GM12891 (cell line): ENCODE data around the gene KDM7A.

Experiments used
- DNase-seq: peaks from one replicate; pipeline ENCODE4 v3.0.0; 2011; ENCODE audit warnings: low spot score; ENCODE audit not compliant: insufficient read length
- FAIRE-seq: peaks from 2 replicates; lab custom pipeline; 2011; peaks lifted over from hg19 to GRCh38; lab: Jason Lieb, UNC
- PAX5 ChIP-seq: IDR thresholded peaks from 2 replicates; pipeline ENCODE4 v1.6.1; 2011; ENCODE audit warnings: low read length, moderate library complexity, mild to moderate bottlenecking; ENCODE audit not compliant: insufficient read depth, severe bottlenecking
- POLR2A ChIP-seq: IDR thresholded peaks from 2 replicates; pipeline ENCODE4 v1.6.1; 2011; ENCODE audit warnings: low read depth, low read length, control low read depth
- POLR2AphosphoS5 ChIP-seq: IDR thresholded peaks from 2 replicates; pipeline ENCODE4 v1.6.1; 2011; ENCODE audit warnings: low read depth, low read length, control low read depth
- POU2F2 ChIP-seq: IDR thresholded peaks from 2 replicates; pipeline ENCODE4 v1.6.1; 2011; ENCODE audit warnings: low read depth, mild to moderate bottlenecking, control low read depth, low read length, moderate library complexity
- SPI1 ChIP-seq: IDR thresholded peaks from 2 replicates; pipeline ENCODE4 v1.6.1; 2011; ENCODE audit warnings: low read depth, low read length, control low read depth
- TAF1 ChIP-seq: IDR thresholded peaks from 2 replicates; pipeline ENCODE4 v1.6.1; 2011; ENCODE audit warnings: low read depth, low read length, control low read depth

KDM7A gene

DNA sequence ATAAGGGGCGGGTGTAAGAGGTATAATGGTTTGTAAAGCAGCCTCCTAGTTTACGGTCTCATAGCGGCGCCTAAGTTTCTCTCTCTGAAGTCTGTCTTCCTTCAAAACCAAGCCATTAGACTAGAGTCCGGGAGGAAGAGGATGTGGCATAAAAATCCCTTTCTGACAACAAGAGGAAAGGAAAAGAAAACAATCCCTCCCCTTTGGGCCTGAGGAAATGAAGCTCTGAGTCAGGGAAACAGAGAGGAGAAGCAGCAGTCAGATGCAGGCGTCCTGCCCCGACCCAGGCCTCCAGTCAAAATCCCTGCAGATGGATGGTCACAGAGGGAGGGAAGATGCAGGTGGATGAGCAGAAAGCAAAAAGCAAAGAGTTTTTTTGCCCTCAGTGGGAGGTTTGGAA is 137.7 kb downstream of the KDM7A start:
- no peak for TF ChIP-seq SPI1
- TF ChIP-seq POU2F2, result no peak
- no peak for TF ChIP-seq PAX5
- no peak for TF ChIP-seq POLR2A
- no peak for TF ChIP-seq TAF1
- TF ChIP-seq POLR2AphosphoS5, result no peak
- FAIRE-seq, result no peak
- no peak for DNase-seq

DNA sequence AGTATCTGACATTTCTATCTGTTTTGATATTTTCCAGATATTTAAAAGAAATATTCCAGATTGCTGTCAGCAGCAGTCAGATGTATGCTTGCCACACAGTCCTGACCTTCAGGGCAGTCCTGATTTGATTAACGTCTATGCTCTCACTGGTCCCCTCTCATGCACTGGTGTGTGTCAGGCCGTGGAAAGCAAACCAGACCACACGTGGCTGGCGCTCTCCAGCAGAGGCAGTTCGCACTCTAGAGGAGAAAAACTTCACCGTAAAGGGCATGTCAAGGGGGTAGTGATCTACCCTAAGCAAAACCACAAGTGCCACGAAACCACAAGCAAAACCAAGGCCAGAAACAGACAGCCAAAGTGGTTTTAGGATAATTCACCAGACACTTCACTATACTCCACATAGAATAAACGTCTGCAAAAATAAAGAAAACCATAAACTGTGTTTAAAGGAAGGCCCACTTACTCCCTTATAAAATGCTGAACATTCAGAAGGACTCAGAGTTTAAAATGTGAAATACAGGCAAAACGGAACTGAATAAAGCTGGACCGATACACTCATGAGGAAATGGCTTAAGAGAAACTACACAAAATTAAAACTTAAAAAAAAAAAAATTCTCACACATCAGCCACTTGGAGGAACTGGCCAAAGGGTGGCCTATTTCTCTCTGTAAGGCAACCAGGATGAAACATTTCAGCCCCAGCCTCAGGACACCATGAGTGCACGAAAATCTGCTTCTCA is 140.4 kb downstream of the KDM7A start:
- TF ChIP-seq POU2F2 (no peak), TAF1 (no peak), PAX5 (no peak), POLR2A (no peak), SPI1 (no peak), POLR2AphosphoS5 (no peak)
- peak; percentile 76 for FAIRE-seq
- no peak for DNase-seq

DNA sequence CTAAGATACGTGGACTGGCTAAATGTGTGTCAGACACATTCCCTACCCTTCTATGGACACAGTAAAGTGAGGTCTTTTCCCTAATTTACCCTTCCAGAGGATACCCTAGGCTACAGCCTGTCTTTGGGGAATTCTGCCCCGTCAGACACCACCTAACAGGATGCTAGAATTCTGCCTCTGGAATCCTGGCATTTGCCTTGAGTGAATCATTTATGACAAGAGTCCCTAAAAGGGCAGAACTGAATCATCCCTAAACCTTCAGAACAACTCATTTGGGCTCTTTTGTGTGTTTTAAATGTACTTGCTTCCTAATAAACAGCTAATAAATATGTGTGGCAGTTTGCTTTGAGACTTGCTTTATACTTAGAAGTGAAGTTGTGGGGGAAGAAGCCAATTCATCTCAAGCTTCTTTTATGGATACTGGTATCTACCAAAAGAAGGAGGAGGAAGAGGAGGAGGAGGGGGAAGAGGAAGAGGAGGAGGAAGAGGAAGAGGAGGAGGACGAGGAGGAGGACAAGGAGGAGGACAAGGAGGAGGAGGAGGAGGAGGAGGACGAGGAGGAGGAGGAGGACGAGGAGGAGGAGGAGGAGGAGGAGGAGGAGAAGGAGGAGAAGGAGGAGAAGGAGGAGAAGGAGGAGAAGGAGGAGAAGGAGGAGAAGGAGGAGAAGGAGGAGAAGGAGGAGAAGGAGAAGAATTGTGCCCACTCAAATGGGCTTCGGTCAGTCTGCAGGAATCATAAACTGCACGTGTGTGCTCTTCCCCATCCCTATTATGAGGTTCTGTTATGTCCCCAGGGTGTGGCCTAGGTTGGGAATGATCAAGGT is 141.2 kb downstream of the KDM7A start:
- TF ChIP-seq TAF1 (no peak), SPI1 (no peak), POU2F2 (no peak), PAX5 (no peak), POLR2AphosphoS5 (no peak), POLR2A (no peak)
- no peak for DNase-seq
- FAIRE-seq, result no peak
